PC-9 (cell line): ENCODE results near the gene EYS. TPM values are rescaled to one million over a fixed set of nuclear protein-coding genes. Genes with fewer than 3 reads are reported as not detected.

ENCODE experiments used
- BruUV-seq: library from RNA; stranded (reverse); fragments of 400-500 nt; replicated peaks from 2 replicates; lab custom pipeline; 2021; lab: Mats Ljungman, UMichigan
- CTCF ChIA-PET: fragments of 300-600 bp; sonication (Branson Sonifier 250); formaldehyde crosslinking; loops from one replicate; lab custom pipeline; 2022; ENCODE audit warnings: antibody characterized with exemption; lab: Charles Lee
- POLR2A ChIA-PET: fragments of 300-600 bp; sonication (Branson Sonifier 250); formaldehyde crosslinking; loops from one replicate; lab custom pipeline; 2022; ENCODE audit warnings: antibody characterized with exemption; ENCODE audit not compliant: unreplicated experiment; lab: Charles Lee
- DNase-seq, 2 experiments: peaks; one replicate each; pipeline versions ENCODE4 v3.0.0 to v3.0.0-alpha.2; 2015 to 2022; ENCODE audit warnings: mixed read lengths in 1 of 2
- H2AFZ ChIP-seq: fragments of 200-600 bp; sonication (generic); 2 replicates; pipeline ENCODE4 v1.8.1; 2017; ENCODE audit warnings: antibody characterized with exemption
- H3F3A ChIP-seq: fragments of 200-600 bp; sonication (generic); 2 replicates; pipeline ENCODE4 v1.8.1; 2017; ENCODE audit warnings: antibody characterized with exemption, mild to moderate bottlenecking, low read depth; ENCODE audit not compliant: insufficient read depth
- H3K27ac ChIP-seq: fragments of 200-600 bp; sonication (generic); 2 replicates; pipeline ENCODE4 v1.6.1; 2016; ENCODE audit warnings: mixed run types
- H3K27me3 ChIP-seq: fragments of 200-600 bp; sonication (generic); 2 replicates; pipeline ENCODE4 v1.6.1; 2016; ENCODE audit warnings: low read depth, mixed run types; ENCODE audit not compliant: insufficient read depth
- H3K36me3 ChIP-seq: fragments of 200-600 bp; sonication (generic); 2 replicates; pipeline ENCODE4 v1.6.1; 2016; ENCODE audit warnings: low read depth, mixed run types
- H3K4me1 ChIP-seq: fragments of 200-600 bp; sonication (generic); replicated peaks from 2 replicates; pipeline ENCODE4 v1.6.1; 2016; ENCODE audit warnings: mixed run types; ENCODE audit not compliant: insufficient read depth
- H3K4me2 ChIP-seq: fragments of 200-600 bp; sonication (generic); 2 replicates; pipeline ENCODE4 v1.6.1; 2017; ENCODE audit warnings: mixed run types
- H3K4me3 ChIP-seq: fragments of 200-600 bp; sonication (generic); 2 replicates; pipeline ENCODE4 v1.6.1; 2016; ENCODE audit warnings: mixed run types
- H3K79me2 ChIP-seq: fragments of 200-600 bp; sonication (generic); 2 replicates; pipeline ENCODE4 v1.6.1; 2017; ENCODE audit warnings: low read depth, mixed run types
- H3K9me2 ChIP-seq: fragments of 200-600 bp; sonication (generic); 2 replicates; pipeline ENCODE4 v1.8.1; 2017; ENCODE audit warnings: mild to moderate bottlenecking; ENCODE audit not compliant: insufficient read depth
- H3K9me3 ChIP-seq: fragments of 200-600 bp; sonication (generic); 2 replicates; pipeline ENCODE4 v1.8.1; 2016; ENCODE audit warnings: low read depth; ENCODE audit not compliant: insufficient read depth
- H4K20me1 ChIP-seq: fragments of 200-600 bp; sonication (generic); 2 replicates; pipeline ENCODE4 v1.8.1; 2017; ENCODE audit not compliant: insufficient read depth
- EZH2 ChIP-seq: fragments of 200-600 bp; sonication (generic); IDR thresholded peaks from 2 replicates; pipeline ENCODE4 v1.8.0; 2017; ENCODE audit warnings: antibody characterized with exemption, low read depth
- intact Hi-C: fragments of 100-400 bp; cut with micrococcal nuclease; formaldehyde crosslinking; loops from one replicate; pipeline ENCODE4 v1.10.0; 2022; ENCODE audit not compliant: unreplicated experiment
- total RNA-seq: library from RNA; stranded (reverse); gene quantifications from 2 replicates; pipeline ENCODE4 v1.2.3, GENCODE V29; 2021
- TF ChIP-seq, protein P1 (sequence below): fragments of 200-600 bp; sonication (generic); conservative IDR thresholded peaks from 2 replicates; pipeline ENCODE4 v1.6.1; 2017; ENCODE audit warnings: mixed run types, antibody characterized with exemption, mild to moderate bottlenecking, moderate library complexity

EYS gene
- total RNA-seq, 1 experiment from 2014 or later, result not detected

GRCh38 chr6:65701325-65701724 is 5.7 kb downstream of the EYS start:
- no peaks in the 10 kb centered on the region for H3F3A ChIP-seq
- H3K4me1 ChIP-seq, result no peaks in the 10 kb centered on the region
- no peak overlapping the region for H3K4me3 ChIP-seq
- H3K4me2 ChIP-seq, result no peak overlapping the region
- H3K9me2 ChIP-seq, result no peaks in the 10 kb centered on the region
- H3K27me3 ChIP-seq, result no peaks in the 10 kb centered on the region
- ChIA-PET POLR2A (interaction anchor here (0.6 kb wide), 1 partner anchor 86 kb away, joined by 3 read pairs; no protein-coding TSS in a partner anchor), CTCF (no interaction called here)
- H2AFZ ChIP-seq, result no peak overlapping the region
- intact Hi-C loops, result no loop called here
- H3K36me3 ChIP-seq, result no peaks in the 10 kb centered on the region
- BruUV-seq, result no TSS peak
- no peaks in the 10 kb centered on the region for H4K20me1 ChIP-seq
- DNase-seq, result no peak
- H3K9me3 ChIP-seq, result no peaks in the 10 kb centered on the region; the same call in 1 of the 2 replicates
- TF ChIP-seq, protein P1, sequence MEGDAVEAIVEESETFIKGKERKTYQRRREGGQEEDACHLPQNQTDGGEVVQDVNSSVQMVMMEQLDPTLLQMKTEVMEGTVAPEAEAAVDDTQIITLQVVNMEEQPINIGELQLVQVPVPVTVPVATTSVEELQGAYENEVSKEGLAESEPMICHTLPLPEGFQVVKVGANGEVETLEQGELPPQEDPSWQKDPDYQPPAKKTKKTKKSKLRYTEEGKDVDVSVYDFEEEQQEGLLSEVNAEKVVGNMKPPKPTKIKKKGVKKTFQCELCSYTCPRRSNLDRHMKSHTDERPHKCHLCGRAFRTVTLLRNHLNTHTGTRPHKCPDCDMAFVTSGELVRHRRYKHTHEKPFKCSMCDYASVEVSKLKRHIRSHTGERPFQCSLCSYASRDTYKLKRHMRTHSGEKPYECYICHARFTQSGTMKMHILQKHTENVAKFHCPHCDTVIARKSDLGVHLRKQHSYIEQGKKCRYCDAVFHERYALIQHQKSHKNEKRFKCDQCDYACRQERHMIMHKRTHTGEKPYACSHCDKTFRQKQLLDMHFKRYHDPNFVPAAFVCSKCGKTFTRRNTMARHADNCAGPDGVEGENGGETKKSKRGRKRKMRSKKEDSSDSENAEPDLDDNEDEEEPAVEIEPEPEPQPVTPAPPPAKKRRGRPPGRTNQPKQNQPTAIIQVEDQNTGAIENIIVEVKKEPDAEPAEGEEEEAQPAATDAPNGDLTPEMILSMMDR, result no peak
- no peak for TF ChIP-seq EZH2
- no peaks in the 10 kb centered on the region for H3K79me2 ChIP-seq
- H3K27ac ChIP-seq, result no peak overlapping the region

DNA sequence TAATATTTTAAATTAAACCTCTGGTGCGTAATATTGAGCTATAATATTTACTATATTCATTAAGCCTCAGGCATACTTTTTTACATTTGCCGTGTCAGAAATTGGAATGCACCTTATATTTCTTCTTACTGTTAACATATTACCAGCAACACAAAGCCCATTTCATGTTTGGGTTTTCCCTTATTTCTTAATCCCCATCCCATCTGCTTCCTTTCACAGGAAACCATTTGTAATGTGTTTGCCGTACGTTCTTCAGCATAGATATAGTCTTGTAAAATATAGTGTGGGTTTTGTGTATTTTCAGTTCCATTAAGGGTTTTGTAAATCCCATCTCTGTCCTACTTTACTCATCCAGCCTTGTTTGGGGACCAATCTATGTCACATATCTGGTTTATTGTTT is 6.5 kb downstream of the EYS start:
- no peaks in the 10 kb centered on the region for H3K36me3 ChIP-seq
- H3K4me3 ChIP-seq, result no peak overlapping the region
- intact Hi-C loops, result no loop called here
- H3K4me1 ChIP-seq, result no peaks in the 10 kb centered on the region
- ChIA-PET POLR2A (no interaction called here), CTCF (no interaction called here)
- no peak overlapping the region for H2AFZ ChIP-seq
- no TSS peak for BruUV-seq
- TF ChIP-seq, protein P1, result no peak
- TF ChIP-seq EZH2, result no peak
- H3K27ac ChIP-seq, result no peak overlapping the region
- H3K4me2 ChIP-seq, result no peak overlapping the region
- no peaks in the 10 kb centered on the region for H3K79me2 ChIP-seq
- H3K9me2 ChIP-seq, result no peaks in the 10 kb centered on the region
- no peaks in the 10 kb centered on the region for H3F3A ChIP-seq
- DNase-seq, result no peak
- no peaks in the 10 kb centered on the region for H3K27me3 ChIP-seq
- no peaks in the 10 kb centered on the region for H4K20me1 ChIP-seq
- no peaks in the 10 kb centered on the region; the same call in 1 of the 2 replicates for H3K9me3 ChIP-seq

- POLR2A ChIA-PET, result no interaction called here
- H3K4me3 ChIP-seq, result no peak overlapping the region
Measured at GRCh38 chr6:65692109-65692508, 14.9 kb downstream of the EYS start.

More at GRCh38 chr6:65692109-65692508, 14.9 kb downstream of the EYS start:
- H3K4me2 ChIP-seq, result no peak overlapping the region
- H4K20me1 ChIP-seq, result no peaks in the 10 kb centered on the region
- H3K36me3 ChIP-seq, result no peaks in the 10 kb centered on the region
- no peak for TF ChIP-seq EZH2
- TF ChIP-seq, protein P1, result no peak
- no peaks in the 10 kb centered on the region for H3K9me3 ChIP-seq
- no peaks in the 10 kb centered on the region for H3K27me3 ChIP-seq
- no peaks in the 10 kb centered on the region for H3K9me2 ChIP-seq
- H3K27ac ChIP-seq, result no peak overlapping the region
- no TSS peak for BruUV-seq
- no peaks in the 10 kb centered on the region for H3F3A ChIP-seq
- H3K4me1 ChIP-seq, result no peaks in the 10 kb centered on the region
- CTCF ChIA-PET, result no interaction called here
- intact Hi-C loops, result no loop called here
- no peaks in the 10 kb centered on the region for H3K79me2 ChIP-seq
- H2AFZ ChIP-seq, result no peak overlapping the region
- no peak for DNase-seq
